GM21723 (cell line): ENCODE data around the gene TPPP.
"Not testable (repeated sequence)": the region's sequence is repeated elsewhere in the genome, so short reads cannot be mapped to it uniquely, and the experiment has no call there.

Source experiments
- ATAC-seq: cut with Tn5 transposase; IDR thresholded peaks from one replicate; pipeline ENCODE4 v1.9.1; 2021; ENCODE audit warnings: mild to moderate bottlenecking, moderate library complexity; ENCODE audit not compliant: unreplicated experiment

The TPPP gene

GRCh38 chr5:628351-629205, 64.6 kb downstream of the TPPP start:
- not testable (repeated sequence) for ATAC-seq

- no peak for ATAC-seq
Measured at GRCh38 chr5:627840-628239, 65.3 kb downstream of the TPPP start.

- no peak for ATAC-seq
Measured at GRCh38 chr5:626850-627249, 66.3 kb downstream of the TPPP start.

DNA sequence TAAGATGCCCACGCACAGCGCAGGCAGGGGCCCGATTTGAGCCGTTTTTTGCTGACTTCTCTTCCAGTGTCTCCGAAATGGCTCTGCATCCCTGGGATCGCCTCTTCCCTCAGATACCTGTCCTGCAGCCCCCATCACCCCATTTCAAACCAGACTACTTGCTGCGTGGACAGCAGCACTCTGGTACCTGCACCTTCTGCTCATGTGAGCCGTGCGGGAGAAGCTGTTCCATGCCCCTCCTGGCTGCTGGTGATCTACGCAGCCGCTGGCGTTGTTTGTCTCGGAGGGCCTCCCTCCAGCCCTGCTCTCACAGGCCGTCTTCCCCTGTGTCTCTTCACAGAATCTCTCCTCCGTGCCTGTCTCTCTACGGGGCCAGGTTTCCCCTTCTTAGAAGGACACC, 67.6 kb downstream of the TPPP start:
- ATAC-seq: no peak

- ATAC-seq: no peak
Measured at GRCh38 chr5:624951-625230, 68.3 kb downstream of the TPPP start.

DNA sequence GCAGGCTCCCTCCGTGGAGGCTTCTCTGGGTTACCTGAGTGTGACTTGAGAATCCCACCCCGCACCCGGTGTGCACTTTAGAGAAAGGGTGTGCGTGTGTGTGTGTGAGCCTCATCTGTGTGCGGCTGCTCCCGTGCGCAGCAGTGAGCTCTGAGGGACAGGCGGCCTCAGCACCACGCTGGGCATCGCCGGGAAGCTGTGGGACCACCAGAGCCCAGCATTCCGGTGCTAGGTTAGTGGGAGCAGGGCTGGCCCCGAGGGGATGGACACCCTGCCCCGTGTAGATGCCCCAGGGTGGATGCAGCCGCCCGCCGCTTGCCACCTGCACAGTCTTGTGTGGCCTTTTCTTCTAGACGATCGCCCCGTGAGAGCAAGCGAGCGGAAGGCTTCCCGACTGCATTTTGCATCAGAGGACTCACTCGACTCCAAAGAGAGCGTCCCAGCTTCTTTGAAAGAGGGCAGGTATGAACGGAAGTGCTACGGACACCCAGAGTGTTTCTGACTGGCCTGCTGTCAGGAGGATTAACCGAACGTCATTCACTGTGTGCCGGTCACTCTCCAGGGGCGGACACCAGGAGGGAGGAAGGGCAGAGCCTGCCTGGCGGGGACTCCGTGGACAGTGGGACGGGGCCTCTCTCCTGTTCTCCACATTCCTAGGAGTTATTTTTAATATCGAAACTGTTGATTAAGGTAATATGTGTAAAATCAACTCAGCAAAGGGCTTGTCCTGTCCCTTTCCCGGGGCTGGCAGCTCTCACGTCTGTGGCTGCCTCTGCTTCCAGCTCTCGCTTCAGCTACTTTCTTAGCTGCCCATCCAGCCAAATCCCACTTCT, 68.8 kb downstream of the TPPP start:
- ATAC-seq: no peak

GRCh38 chr5:623531-623930, 69.6 kb downstream of the TPPP start:
- ATAC-seq: no peak

DNA sequence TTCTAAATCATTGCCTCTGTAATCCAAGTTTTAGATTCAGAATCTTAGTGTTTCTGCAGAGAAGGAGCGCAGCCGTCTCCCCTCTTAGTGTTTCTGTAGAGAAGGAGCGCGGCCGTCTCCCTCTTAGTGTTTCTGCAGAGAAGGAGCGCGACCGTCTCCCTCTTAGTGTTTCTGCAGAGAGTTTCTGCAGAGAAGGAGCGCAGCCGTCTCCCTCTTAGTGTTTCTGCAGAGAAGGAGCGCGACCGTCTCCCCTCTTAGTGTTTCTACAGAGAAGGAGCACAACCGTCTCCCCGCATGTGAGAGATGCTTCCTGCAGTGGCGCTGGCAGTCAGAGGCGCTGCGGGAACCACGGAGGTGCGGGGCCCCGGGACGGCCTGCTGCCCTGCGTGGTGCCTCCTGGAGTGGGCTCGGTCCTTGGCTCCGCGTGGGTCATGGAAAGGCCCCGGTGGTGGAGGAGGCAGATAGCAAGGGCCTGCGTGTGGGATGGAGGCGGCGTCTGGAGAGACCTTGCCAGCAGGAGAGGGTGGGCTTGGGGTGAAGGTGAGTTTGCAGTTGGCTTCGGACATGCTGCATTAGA, 70.1 kb downstream of the TPPP start:
- ATAC-seq: no peak

DNA sequence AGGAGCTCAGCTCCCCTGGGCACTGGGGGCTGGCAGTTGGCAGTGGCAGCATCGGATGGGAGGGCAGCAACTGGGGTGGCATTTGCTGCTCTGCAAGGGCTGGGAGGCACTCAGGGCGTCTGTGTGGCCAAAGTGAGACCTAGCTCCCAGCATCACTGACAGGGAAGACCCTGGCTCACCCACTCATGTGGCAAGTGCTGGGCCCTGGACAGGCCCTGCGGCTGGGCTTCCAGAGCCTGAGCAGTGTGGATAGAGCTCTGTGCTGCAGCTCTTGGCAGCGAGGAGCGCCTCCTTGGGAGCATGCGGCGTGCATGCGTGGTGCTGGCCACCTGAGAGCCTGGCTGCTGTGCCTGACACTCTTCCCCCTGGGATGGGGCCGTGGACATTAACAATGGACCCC, 70.8 kb downstream of the TPPP start:
- no peak for ATAC-seq

DNA sequence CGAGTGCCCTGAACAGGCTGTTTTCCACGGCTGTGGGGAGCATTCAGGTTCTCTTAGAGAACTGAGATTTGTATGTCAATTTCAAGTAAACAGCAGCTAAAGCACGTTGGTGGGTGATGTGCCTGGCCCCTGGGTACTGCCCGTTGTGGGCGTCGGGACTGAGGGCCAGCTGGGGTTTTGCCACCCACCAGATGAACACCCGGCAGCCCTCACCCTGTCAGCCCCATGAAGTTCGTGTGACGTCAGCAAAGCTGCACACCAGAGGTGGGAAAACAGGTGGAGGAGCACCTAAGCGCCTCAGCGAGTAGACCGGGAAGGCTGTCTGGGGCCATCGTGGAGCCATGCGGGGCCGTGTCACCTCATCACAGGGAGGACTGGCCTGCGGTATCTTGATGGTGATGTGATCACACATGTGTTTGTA, 71.8 kb downstream of the TPPP start:
- ATAC-seq: no peak

DNA sequence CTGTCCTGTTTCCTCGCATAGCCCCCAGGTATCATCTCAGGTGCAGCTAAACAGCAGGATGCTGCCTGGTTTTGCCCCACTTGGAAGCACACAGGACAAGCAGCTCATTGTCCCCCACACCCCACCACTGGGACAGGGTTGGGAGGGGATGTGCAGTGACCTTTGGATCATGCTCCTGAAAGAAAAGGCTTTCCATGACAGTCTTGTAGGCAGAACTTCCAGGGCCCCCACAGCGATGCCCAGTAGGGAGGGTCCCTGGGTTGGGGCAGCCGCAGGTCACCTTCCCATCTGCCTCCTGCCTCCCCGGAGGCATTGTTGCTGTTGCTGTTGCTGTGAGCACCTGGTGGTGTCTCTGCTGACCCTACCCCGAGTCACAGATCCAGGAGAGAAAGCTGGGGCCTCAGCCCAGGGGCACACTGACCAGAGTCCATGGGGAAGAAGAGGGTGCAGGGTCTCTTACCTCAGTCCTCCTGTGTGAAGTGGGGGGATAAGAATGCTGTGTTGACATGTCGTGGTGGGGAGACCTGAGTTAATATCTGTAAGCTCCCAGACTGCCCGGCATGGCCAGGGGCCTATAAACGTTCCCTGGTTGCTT, 72.5 kb downstream of the TPPP start:
- ATAC-seq: no peak

GRCh38 chr5:620152-620551, 73.0 kb downstream of the TPPP start:
- no peak for ATAC-seq

- ATAC-seq: no peak
Measured at GRCh38 chr5:619444-619843, 73.7 kb downstream of the TPPP start.

- no peak for ATAC-seq
Measured at GRCh38 chr5:618450-618849, 74.7 kb downstream of the TPPP start.

- ATAC-seq: no peak
Measured at GRCh38 chr5:617896-618295, 75.3 kb downstream of the TPPP start.

- ATAC-seq: no peak
Measured at GRCh38 chr5:616484-617039, 76.6 kb downstream of the TPPP start.

DNA sequence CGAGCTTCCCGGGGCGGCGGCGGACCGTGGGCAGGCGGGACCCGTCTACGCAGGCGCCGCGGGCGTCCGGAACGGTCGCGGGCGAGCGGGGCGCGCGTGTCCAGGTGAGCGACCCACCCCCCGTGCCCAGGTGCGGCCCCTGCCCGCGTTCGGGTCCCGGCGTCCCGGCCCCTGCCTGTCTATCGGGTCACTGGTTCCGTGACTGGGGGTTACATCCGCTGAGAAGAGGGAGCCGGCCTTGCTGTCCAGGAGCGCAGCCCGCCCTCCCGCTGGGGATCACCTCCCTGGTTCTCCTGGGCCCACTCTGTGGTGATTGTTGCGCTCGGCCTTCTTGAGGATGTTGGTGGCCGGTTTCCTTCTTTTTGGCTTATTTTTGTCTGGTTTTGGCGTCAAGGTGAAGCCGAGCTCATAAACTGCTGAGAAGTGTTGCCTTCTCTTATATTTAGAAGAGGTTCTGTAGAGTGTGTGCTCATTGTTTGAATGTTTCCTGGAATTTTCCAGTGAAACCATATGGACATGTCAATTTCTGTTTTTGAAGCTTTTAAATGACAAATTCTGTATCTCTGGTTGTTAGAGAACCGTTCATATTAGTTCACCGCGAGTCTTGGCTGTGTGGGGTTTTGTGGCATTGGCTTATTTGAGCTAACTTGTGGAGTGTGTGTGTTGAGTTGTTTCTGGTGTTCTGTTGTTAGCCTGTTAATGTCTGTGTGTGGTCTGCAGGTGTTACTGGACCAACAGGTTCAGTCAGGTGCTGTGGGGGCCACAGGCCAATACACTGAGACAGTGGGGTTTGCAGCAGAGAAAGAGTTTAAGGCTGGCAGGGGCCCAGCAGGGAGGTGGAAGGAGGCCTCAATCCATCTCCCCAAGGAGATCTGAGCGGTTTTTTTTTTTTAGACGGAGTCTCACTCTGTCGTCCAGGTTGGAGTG, 80.4 kb downstream of the TPPP start:
- peak; percentile 33 for ATAC-seq

DNA sequence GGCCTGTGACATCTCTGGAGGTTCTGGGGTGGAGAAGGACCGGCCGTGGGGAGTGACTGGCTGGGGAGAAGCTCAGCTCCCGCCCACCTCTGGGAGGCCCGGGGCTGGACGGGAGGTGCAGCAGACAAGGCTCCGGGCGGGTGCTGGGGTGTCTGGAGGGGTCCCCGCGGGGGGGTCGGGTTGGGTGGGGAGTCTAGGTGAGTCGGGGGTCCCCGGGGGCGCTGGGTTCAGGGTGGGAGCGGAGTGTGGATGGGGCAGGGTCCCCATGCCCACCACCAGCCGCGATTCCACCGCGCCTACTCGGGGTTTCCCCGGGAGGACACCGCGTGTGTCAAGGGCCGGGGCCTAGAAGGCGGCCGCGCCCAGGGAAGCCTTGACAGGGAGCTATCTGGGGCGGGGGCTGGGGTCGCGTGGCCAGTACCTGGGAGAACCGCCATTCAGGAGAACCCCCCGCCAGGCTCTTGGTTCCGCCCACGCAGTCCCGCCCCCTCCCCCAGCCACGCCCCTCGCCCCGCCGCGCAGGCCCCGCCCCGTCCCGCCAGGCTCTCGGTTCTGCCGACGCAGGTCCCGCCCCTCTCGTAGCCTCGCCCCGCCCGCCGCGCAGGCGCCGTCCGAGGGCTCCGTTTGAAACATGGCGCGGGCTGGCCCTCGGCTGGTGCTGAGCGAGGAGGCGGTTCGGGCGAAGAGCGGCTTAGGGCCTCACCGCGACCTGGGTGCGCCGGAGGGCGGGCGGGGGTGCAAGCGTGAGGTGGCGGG, 81.2 kb downstream of the TPPP start, which contains the start of gene CEP72:
CEP72 (plus strand) TSS at position 610 of the 756 bp plus-strand sequence; CDS start at position 632, 22 bp downstream.
- peak; percentile 71 for ATAC-seq
